Activated B cell treated with CpG ODN at 0.5 μM for 24 hours (primary cell): ENCODE measurements around the gene ZNF91. TPM values are rescaled to one million over a fixed set of nuclear protein-coding genes. Genes with fewer than 3 reads are reported as not detected.

ENCODE experiments used
- ATAC-seq: fragments of 200-7000 bp; cut with Tn5 transposase; one replicate; pipeline ENCODE4 v1.10.0; 2021; ENCODE audit warnings: low read depth, mild to moderate bottlenecking, moderate library complexity
- CTCF ChIA-PET: fragments of 350-600 bp; sonication (Branson Sonifier 250); formaldehyde crosslinking; loops from one replicate; lab custom pipeline; 2021; ENCODE audit warnings: antibody characterized with exemption; lab: Charles Lee
- POLR2A ChIA-PET: fragments of 350-600 bp; sonication (Branson Sonifier 250); formaldehyde crosslinking; loops from one replicate; lab custom pipeline; 2021; ENCODE audit warnings: antibody characterized with exemption; lab: Charles Lee
- DNase-seq: peaks from one replicate; pipeline ENCODE4 v3.0.0; 2022
- H3K27ac Mint-ChIP-seq: one replicate; pipeline ENCODE4 v1.8.0; 2020; ENCODE audit warnings: mixed read lengths
- H3K27me3 Mint-ChIP-seq: one replicate; pipeline ENCODE4 v1.8.0; 2021; ENCODE audit warnings: mixed read lengths
- H3K36me3 Mint-ChIP-seq: one replicate; pipeline ENCODE4 v1.8.0; 2021; ENCODE audit warnings: low read depth, mixed read lengths
- H3K4me1 Mint-ChIP-seq: one replicate; pipeline ENCODE4 v1.8.0; 2021; ENCODE audit warnings: mixed read lengths
- H3K4me3 Mint-ChIP-seq: one replicate; pipeline ENCODE4 v1.8.0; 2020; ENCODE audit warnings: mild to moderate bottlenecking, mixed read lengths
- H3K9me3 Mint-ChIP-seq: one replicate; pipeline ENCODE4 v1.8.0; 2020; ENCODE audit warnings: mixed read lengths
- intact Hi-C: fragments of 100-400 bp; cut with micrococcal nuclease; formaldehyde crosslinking; loops from one replicate; pipeline ENCODE4 v1.15.1; 2024
- total RNA-seq: library from RNA; stranded (reverse); gene quantifications from 2 replicates; pipeline ENCODE4 v1.2.3, GENCODE V29; 2022
- TF ChIP-seq, protein P1 (sequence below): fragments of 200-600 bp; IDR thresholded peaks from one replicate; pipeline ENCODE4 v1.8.0; 2022; ENCODE audit warnings: antibody characterized with exemption, mild to moderate bottlenecking

Gene ZNF91
- total RNA-seq, 1 donor from 2014 or later: 70.9 TPM

DNA sequence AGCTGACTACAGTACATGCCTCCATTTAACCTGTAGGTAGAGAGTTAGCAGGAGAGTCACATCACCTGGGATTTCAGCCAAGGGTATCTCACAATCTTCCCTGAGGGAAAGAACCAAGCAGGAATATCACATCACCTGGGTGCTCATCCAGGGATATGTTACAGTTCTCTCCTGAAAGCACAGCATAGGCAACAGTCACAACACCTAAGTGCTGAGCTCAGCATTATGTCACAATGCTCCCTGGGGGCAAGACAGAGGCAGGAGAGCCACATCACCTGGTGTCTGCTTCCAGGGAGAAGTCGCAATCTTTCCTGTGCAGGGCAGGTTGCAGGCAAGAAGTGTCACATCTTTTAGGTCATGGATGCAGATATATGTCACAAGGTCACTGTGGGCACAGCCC lies 9.4 kb upstream of the ZNF91 start:
- H3K27me3 Mint-ChIP-seq: peaks cover 2% of the 10 kb centered on the region
- H3K9me3 Mint-ChIP-seq: no peaks in the 10 kb centered on the region
- POLR2A ChIA-PET: no interaction called here
- TF ChIP-seq, protein P1, sequence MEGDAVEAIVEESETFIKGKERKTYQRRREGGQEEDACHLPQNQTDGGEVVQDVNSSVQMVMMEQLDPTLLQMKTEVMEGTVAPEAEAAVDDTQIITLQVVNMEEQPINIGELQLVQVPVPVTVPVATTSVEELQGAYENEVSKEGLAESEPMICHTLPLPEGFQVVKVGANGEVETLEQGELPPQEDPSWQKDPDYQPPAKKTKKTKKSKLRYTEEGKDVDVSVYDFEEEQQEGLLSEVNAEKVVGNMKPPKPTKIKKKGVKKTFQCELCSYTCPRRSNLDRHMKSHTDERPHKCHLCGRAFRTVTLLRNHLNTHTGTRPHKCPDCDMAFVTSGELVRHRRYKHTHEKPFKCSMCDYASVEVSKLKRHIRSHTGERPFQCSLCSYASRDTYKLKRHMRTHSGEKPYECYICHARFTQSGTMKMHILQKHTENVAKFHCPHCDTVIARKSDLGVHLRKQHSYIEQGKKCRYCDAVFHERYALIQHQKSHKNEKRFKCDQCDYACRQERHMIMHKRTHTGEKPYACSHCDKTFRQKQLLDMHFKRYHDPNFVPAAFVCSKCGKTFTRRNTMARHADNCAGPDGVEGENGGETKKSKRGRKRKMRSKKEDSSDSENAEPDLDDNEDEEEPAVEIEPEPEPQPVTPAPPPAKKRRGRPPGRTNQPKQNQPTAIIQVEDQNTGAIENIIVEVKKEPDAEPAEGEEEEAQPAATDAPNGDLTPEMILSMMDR: no peak
- H3K4me1 Mint-ChIP-seq: no peaks in the 10 kb centered on the region
- no peak overlapping the region for H3K4me3 Mint-ChIP-seq
- no peak for DNase-seq
- CTCF ChIA-PET: no interaction called here
- ATAC-seq: no peak
- no peak overlapping the region for H3K27ac Mint-ChIP-seq
- H3K36me3 Mint-ChIP-seq: no peaks in the 10 kb centered on the region
- intact Hi-C loops: no loop called here

DNA sequence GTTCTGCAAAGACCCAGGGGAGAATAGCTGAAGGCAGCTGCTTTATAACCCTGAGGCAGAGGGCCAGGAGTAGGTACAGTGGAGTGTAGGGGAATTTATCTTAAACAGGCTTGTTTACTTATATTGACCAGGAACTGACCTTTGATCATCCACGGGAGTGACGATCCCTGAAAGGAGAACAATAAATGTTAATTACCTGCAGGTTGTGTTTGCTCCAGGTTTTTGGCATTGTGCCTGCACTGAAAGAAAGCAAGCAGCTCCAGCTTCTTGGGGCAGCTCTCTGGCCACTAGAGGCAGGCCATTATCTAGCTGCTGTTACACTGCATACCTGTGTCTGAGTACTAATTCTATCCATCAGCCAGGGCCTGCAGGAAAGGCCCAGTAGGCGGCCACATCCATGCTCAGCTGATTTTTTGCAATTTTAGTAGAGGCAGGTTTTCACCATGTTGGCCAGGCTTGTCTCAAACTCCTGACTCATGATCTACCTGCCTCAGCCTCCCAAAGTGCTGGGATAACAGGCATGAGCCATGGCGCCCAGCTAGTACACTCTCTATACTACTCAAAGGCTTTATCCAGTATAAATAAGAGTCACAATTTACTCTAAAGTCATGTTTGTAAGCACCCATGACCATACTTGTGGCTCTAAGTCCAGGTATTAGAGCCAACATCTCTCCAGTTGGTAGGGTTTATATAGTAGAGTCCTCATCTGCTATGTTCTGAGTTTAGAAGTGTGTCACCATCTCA lies 8.5 kb upstream of the ZNF91 start:
- Mint-ChIP-seq H3K9me3 (no peaks in the 10 kb centered on the region), H3K36me3 (no peaks in the 10 kb centered on the region), H3K4me3 (no peak overlapping the region), H3K4me1 (no peaks in the 10 kb centered on the region), H3K27me3 (peaks cover 2% of the 10 kb centered on the region), H3K27ac (no peak overlapping the region)
- intact Hi-C loops: no loop called here
- ChIA-PET POLR2A (no interaction called here), CTCF (no interaction called here)
- DNase-seq (no peak), ATAC-seq (no peak)
- TF ChIP-seq, protein P1: no peak

DNA sequence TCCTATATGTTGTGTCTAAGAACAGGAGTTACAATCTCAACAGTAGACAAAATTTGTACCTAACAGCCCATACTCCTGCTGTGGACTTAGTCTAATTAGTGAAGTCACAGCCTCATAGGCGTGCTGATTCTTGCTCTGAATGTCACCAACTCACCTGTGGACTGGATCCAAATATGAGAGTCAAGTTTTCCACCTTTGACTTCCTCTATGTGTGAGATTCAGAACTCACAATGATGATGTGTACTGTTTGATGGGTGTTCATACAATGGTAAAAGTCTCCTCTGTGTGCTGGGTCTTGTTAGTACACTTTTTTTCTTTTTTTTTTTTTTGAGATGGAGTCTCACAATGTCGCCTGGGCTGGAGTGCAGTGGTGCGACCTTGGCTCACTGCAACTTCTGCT lies 7.8 kb upstream of the ZNF91 start:
- no peak overlapping the region for H3K4me3 Mint-ChIP-seq
- H3K27ac Mint-ChIP-seq: no peak overlapping the region
- ATAC-seq (no peak), DNase-seq (no peak)
- no peaks in the 10 kb centered on the region for H3K36me3 Mint-ChIP-seq
- ChIA-PET CTCF (no interaction called here), POLR2A (no interaction called here)
- H3K4me1 Mint-ChIP-seq: no peaks in the 10 kb centered on the region
- peaks cover 2% of the 10 kb centered on the region for H3K27me3 Mint-ChIP-seq
- H3K9me3 Mint-ChIP-seq: no peaks in the 10 kb centered on the region
- intact Hi-C loops: no loop called here
- TF ChIP-seq, protein P1: no peak

DNA sequence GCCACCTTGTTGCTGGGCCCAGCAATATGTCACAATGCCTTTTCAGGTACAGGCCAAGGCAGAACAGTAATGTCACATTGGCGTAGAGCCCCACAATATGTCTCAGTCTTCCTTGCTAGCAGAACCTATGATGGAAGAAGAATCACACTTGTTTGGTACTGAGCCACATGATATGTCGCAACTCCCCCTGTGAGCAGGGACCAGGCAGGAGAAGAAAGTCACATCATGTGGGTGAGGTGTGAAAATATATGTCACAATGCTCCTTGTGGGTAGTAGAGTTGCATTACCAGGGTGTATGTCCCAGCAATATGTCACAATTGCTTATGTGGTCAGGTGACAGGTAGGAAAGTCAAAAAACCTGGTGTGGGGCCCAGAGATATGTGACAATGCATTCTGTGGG lies 7.1 kb upstream of the ZNF91 start:
- H3K27ac Mint-ChIP-seq: no peak overlapping the region
- TF ChIP-seq, protein P1: no peak
- peaks cover 2% of the 10 kb centered on the region for H3K27me3 Mint-ChIP-seq
- intact Hi-C loops: no loop called here
- H3K9me3 Mint-ChIP-seq: no peaks in the 10 kb centered on the region
- no peak for ATAC-seq
- no peak for DNase-seq
- CTCF ChIA-PET: no interaction called here
- POLR2A ChIA-PET: no interaction called here
- H3K4me3 Mint-ChIP-seq: no peak overlapping the region
- no peaks in the 10 kb centered on the region for H3K4me1 Mint-ChIP-seq
- no peaks in the 10 kb centered on the region for H3K36me3 Mint-ChIP-seq

DNA sequence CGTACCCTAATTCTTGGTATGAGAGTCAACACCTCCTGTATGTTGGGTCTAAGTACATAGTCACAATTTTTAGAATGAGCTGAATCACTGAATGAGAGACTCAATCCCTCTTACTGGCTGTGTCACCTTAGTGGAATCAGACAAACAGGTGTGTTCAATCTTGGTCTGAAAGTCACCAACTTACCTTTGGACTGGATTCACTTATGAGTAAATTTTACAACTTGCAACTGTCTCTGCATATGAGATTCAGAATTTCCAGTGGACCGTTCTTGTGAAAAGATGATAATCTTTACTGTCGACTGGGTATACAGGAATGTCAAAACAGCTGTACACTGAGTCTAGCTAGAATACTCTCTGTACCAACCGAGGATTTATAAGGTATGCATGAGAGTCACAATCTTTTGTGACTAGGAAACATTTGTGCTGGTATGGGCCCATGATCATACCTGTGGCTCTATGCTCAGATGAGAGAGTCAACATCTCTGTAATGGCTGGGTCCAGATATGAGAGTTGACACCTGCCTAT lies 5.9 kb upstream of the ZNF91 start:
- ChIA-PET POLR2A (no interaction called here), CTCF (no interaction called here)
- Mint-ChIP-seq H3K4me1 (no peaks in the 10 kb centered on the region), H3K9me3 (no peaks in the 10 kb centered on the region), H3K27me3 (peaks cover 2% of the 10 kb centered on the region), H3K4me3 (no peak overlapping the region), H3K36me3 (no peaks in the 10 kb centered on the region), H3K27ac (no peak overlapping the region)
- TF ChIP-seq, protein P1: no peak
- ATAC-seq (no peak), DNase-seq (no peak)
- intact Hi-C loops: no loop called here
